ENCODE data around the gene HDAC4. TPM values are rescaled to one million over a fixed set of nuclear protein-coding genes. Genes with fewer than 3 reads are reported as not detected.

HDAC4 gene
- total RNA-seq, 1 experiment from 2014 or later, result 47.6 TPM

DNA sequence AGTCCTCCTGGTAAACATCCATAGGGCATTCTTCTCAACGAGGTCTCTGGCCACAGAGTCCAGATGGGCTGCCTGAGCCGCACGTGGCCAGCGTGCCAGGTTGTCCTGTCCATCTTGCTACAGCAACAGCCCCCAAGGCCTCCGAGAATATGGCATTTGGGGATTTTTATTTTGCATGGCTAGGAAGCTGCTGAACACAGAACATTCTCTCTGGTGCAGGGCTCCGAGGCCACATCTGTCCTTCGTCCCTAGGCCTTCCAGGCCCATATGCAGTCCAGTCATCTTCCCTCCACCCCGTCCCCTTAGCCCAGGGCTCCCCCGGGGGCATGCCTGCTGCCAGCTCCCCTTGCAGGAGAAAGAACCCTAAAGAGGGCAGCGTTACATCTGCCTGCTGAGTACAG, 2.3 kb downstream of the HDAC4 start:
- CTCF ChIA-PET, result no interaction called here
- DNase-seq (ENCODE audit: low read depth, low spot score) (no peak), ATAC-seq (no peak)
- H3K27me3 ChIP-seq (ENCODE audit: insufficient read depth, low read length), result no peaks in the 10 kb centered on the region
- RAD21 ChIA-PET (ENCODE audit: low non-redundant PET in 1 of 2, low total read pairs in 2 of 2, uncharacterized antibody in 2 of 2, unreplicated experiment in 2 of 2), result no interaction called here
- H3K9ac ChIP-seq (ENCODE audit: low read length), result 0 out of 2 replicates have a peak overlapping the region, but pooled peaks have one; percentile 75
- no peaks in the 10 kb centered on the region; a peak in 1 of 4 replicates for H3K36me3 ChIP-seq (ENCODE audit: control insufficient read depth in 1 of 2, insufficient read depth in 2 of 2, low read length in 2 of 2)
- POLR2A ChIA-PET, result no interaction called here
- no peaks in the 10 kb centered on the region for H3K9me3 ChIP-seq (ENCODE audit: control insufficient read depth in 1 of 2, insufficient read depth in 1 of 2, low read depth in 1 of 2, low read length in 2 of 2)
- no peaks in the 10 kb centered on the region for H4K20me1 ChIP-seq (ENCODE audit: insufficient read depth)
- intact Hi-C loops (cut with micrococcal nuclease), result loop anchor here (5.0 to 10.0 kb wide), 3 partner anchors 131 to 596 kb away; no protein-coding TSS in a partner anchor
- no peak overlapping the region for H2AFZ ChIP-seq (ENCODE audit: low read depth, low read length, poor library complexity, severe bottlenecking)
- H3K27ac ChIP-seq (ENCODE audit: low read depth, low read length), result no peak overlapping the region
- peak overlapping the region; percentile 91; the same call in 1 of the 2 replicates for H3K4me2 ChIP-seq (ENCODE audit: low read length)
- no TSS peak for BruUV-seq (replicated peaks)
- H3K9me2 ChIP-seq (ENCODE audit: insufficient read depth), result no peaks in the 10 kb centered on the region
- peaks cover 64% of the 10 kb centered on the region for H3K79me2 ChIP-seq (ENCODE audit: insufficient read depth, low read length)
- TF ChIP-seq JUND (IDR thresholded peaks at IDR 0.05) (no peak), EZH2phosphoT487 (IDR thresholded peaks at IDR 0.05; ENCODE audit: borderline replicate concordance) (no peak), EZH2 (IDR thresholded peaks at IDR 0.05) (no peak), YY1 (IDR thresholded peaks at IDR 0.05; ENCODE audit: extremely low read depth, insufficient replicate concordance, low read depth, low read length) (no peak), CEBPB (IDR thresholded peaks at IDR 0.05; ENCODE audit: low read depth) (no peak), SP1 (IDR thresholded peaks at IDR 0.05; ENCODE audit: low read depth) (no peak), POLR2AphosphoS5 (IDR thresholded peaks at IDR 0.05; ENCODE audit: low read depth, low read length) (no peak), RAD21 (IDR thresholded peaks at IDR 0.05; ENCODE audit: low read depth) (peak; percentile 32; the same call in 1 of the 2 replicates), SIN3A (IDR thresholded peaks at IDR 0.05; ENCODE audit: low read depth) (no peak)
- TF ChIP-seq, protein P1, sequence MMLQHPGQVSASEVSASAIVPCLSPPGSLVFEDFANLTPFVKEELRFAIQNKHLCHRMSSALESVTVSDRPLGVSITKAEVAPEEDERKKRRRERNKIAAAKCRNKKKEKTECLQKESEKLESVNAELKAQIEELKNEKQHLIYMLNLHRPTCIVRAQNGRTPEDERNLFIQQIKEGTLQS (IDR thresholded peaks at IDR 0.05), result no peak
- TF ChIP-seq, protein P2, sequence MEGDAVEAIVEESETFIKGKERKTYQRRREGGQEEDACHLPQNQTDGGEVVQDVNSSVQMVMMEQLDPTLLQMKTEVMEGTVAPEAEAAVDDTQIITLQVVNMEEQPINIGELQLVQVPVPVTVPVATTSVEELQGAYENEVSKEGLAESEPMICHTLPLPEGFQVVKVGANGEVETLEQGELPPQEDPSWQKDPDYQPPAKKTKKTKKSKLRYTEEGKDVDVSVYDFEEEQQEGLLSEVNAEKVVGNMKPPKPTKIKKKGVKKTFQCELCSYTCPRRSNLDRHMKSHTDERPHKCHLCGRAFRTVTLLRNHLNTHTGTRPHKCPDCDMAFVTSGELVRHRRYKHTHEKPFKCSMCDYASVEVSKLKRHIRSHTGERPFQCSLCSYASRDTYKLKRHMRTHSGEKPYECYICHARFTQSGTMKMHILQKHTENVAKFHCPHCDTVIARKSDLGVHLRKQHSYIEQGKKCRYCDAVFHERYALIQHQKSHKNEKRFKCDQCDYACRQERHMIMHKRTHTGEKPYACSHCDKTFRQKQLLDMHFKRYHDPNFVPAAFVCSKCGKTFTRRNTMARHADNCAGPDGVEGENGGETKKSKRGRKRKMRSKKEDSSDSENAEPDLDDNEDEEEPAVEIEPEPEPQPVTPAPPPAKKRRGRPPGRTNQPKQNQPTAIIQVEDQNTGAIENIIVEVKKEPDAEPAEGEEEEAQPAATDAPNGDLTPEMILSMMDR (IDR thresholded peaks at IDR 0.05 in 2 of 3, conservative IDR thresholded peaks at IDR 0.05 in 1 of 3; ENCODE audit: borderline replicate concordance in 1 of 3, insufficient read depth in 1 of 3, low read depth in 2 of 3, low read length in 2 of 3), result 0 out of 6 replicates have a peak, but pooled peaks of 1 of the 3 experiments have one; percentile 11
- H3K4me1 ChIP-seq (ENCODE audit: control insufficient read depth in 1 of 2, insufficient read depth in 2 of 2, low read length in 2 of 2), result peaks cover 16 to 34% of the 10 kb centered on the region in 2 experiments
- H3K4me3 ChIP-seq (replicated peaks in 1 of 2; ENCODE audit: low read depth in 1 of 2, low read length in 2 of 2), result no peak overlapping the region
